Right atrium auricular region (tissue), 2 donors: ENCODE data around the gene PTPRK. TPM values are rescaled to one million over a fixed set of nuclear protein-coding genes. Genes with fewer than 3 reads are reported as not detected.

Source experiments
- DNase-seq: peaks from one replicate; pipeline ENCODE4 v3.0.0-alpha.2; 2019; ENCODE audit warnings: low spot score
- H3K27ac ChIP-seq, 2 donors: fragments of 200-600 bp; sonication (generic); 1 replicate in 1 of 2; 2 replicates in 1 of 2; pipeline ENCODE4 v1.5.1; 2016 to 2019
- H3K27me3 ChIP-seq, 2 donors: fragments of 200-600 bp; sonication (generic); one replicate each; pipeline versions ENCODE4 v1.5.1 to v1.6.0; 2017 to 2019
- H3K36me3 ChIP-seq: fragments of 200-600 bp; sonication (generic); one replicate; pipeline ENCODE4 v1.5.1; 2016
- H3K4me1 ChIP-seq, 2 donors: fragments of 200-600 bp; sonication (generic); one replicate each; pipeline versions ENCODE4 v1.5.1 to v1.6.0; 2017 to 2019
- H3K4me3 ChIP-seq, 2 donors: fragments of 200-600 bp; sonication (generic); 1 replicate in 1 of 2; 2 replicates in 1 of 2; pipeline ENCODE4 v1.5.1; 2017 to 2019; ENCODE audit warnings: mild to moderate bottlenecking in 1 of 2, moderate library complexity in 1 of 2
- H3K9me3 ChIP-seq, 2 donors: fragments of 200-600 bp; sonication (generic); one replicate each; pipeline ENCODE4 v1.5.1; 2019
- total RNA-seq, 2 donors: library from RNA; depleted of rRNA; stranded (reverse); fragments of >200 nt; gene quantifications; one replicate each; pipeline ENCODE4 v1.1.0, GENCODE V29; 2016
- TF ChIP-seq, protein P1 (sequence below), 2 donors: fragments of 200-600 bp; sonication (generic); IDR thresholded peaks; one replicate each; pipeline ENCODE4 v1.5.1; 2019; ENCODE audit warnings: antibody characterized with exemption in 2 of 2

The PTPRK gene
- total RNA-seq, 2 donors from 2014 or later, result 24.5 to 36.4 TPM

DNA sequence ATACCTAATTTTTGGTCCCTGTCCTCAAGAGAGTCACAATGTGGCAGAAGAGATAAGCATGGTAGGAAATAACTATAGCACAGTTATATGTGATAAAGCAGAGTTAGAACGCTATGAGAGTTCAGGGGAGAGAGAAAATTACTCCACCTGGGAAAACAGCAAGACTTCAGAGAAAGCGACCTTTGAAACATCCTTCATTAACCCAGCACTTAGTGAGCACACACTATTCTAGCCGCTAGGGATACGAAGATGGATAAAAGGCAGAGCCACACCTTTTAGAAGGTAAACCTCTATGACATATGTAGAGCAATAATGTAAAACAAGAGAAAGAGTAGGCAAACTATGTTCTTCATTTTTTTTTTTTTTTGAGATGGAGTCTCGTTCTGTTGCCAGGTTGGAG lies 264.3 kb downstream of the PTPRK start:
- TF ChIP-seq, protein P1, sequence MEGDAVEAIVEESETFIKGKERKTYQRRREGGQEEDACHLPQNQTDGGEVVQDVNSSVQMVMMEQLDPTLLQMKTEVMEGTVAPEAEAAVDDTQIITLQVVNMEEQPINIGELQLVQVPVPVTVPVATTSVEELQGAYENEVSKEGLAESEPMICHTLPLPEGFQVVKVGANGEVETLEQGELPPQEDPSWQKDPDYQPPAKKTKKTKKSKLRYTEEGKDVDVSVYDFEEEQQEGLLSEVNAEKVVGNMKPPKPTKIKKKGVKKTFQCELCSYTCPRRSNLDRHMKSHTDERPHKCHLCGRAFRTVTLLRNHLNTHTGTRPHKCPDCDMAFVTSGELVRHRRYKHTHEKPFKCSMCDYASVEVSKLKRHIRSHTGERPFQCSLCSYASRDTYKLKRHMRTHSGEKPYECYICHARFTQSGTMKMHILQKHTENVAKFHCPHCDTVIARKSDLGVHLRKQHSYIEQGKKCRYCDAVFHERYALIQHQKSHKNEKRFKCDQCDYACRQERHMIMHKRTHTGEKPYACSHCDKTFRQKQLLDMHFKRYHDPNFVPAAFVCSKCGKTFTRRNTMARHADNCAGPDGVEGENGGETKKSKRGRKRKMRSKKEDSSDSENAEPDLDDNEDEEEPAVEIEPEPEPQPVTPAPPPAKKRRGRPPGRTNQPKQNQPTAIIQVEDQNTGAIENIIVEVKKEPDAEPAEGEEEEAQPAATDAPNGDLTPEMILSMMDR (IDR thresholded peaks at IDR 0.05), result no peak
- Histone ChIP-seq H3K27ac (no peak overlapping the region), H3K4me3 (no peak overlapping the region), H3K4me1 (peaks cover 0 to 10% of the 10 kb centered on the region in 2 donors), H3K27me3 (no peaks in the 10 kb centered on the region), H3K36me3 (no peaks in the 10 kb centered on the region), H3K9me3 (no peaks in the 10 kb centered on the region)
- no peak for DNase-seq

DNA sequence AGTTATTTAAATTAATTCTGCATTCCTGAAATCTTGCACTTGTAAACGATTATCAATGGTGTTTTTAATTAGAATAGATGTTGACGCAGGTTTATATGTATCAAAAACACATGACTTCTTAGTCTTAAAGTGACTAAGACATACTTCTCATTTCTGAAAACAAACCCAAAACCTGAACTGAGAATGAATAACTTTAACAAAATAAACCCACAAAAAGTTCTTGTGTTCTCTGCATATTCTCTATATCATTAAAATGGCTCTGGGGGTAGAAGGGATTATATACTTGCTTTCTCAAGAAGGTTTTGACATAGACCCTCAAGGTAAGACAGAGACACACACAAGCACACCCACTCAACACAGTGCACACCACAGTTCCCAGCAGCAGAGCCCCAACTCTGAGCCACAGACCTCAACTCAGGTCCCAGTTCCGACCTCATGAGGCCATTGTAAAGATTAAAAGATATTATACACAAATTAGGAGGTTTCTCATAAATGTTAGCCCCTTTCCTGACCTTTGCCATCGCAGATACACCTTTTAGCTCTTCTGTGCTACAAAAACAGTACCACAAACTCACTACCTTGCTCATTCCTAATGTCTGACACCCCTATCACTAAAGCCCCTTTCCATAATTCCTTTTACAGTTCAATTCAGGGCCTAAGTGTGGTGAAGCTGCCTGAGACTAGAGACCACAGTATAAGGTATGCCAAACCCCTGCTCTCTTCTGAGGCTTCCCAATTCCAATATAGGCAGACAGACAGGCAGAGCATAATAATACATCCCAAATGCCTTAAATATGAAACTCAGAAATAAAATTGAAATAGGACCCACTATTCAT lies 267.8 kb downstream of the PTPRK start:
- Histone ChIP-seq H3K4me1 (no peaks in the 10 kb centered on the region), H3K4me3 (no peak overlapping the region), H3K27me3 (no peaks in the 10 kb centered on the region), H3K36me3 (no peaks in the 10 kb centered on the region), H3K9me3 (no peaks in the 10 kb centered on the region), H3K27ac (no peak overlapping the region)
- DNase-seq, result no peak
- TF ChIP-seq, protein P1 (IDR thresholded peaks at IDR 0.05), result no peak

DNA sequence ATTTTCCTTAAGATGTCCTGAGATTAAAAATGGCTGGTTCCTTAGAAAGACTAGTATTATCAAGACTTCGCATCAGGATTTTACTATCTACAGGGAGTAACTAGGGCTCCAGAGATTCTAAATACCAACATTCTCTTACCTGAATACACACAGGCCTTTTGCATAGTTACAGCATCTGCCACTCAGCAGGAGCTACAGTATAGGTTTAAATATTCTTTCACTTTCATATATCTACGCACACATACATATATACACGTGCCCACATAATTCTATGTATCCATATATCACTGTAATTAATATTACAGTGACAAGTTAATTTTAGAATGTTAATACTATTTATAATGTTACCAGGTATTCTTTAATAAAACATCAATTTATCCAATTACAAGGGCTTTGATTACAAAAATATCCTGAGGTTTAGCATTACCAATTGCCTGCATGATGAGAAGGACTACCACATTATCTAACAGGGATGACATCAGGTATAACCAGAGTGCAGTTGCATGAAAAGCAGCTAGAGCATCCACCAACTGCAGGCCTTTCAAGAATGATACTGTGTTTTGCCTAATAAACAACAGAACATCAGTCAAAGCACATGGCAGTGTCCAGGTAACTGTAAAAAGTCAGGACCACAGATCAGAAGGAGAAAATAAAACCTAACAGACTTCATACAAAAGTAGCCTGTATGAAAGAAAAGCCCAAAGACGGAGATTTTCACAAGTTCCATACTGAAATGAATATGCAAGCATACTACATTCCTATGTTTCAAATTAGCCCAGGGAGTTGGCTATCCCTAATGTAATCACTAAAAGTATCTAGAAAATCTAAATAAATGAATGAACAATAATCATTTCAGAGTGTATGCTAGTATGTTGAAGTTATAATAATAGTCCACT lies 268.7 kb downstream of the PTPRK start:
- Histone ChIP-seq H3K27me3 (no peaks in the 10 kb centered on the region), H3K36me3 (no peaks in the 10 kb centered on the region), H3K4me3 (no peak overlapping the region), H3K9me3 (no peaks in the 10 kb centered on the region), H3K4me1 (no peaks in the 10 kb centered on the region), H3K27ac (no peak overlapping the region)
- DNase-seq, result no peak
- TF ChIP-seq, protein P1 (IDR thresholded peaks at IDR 0.05), result no peak

DNA sequence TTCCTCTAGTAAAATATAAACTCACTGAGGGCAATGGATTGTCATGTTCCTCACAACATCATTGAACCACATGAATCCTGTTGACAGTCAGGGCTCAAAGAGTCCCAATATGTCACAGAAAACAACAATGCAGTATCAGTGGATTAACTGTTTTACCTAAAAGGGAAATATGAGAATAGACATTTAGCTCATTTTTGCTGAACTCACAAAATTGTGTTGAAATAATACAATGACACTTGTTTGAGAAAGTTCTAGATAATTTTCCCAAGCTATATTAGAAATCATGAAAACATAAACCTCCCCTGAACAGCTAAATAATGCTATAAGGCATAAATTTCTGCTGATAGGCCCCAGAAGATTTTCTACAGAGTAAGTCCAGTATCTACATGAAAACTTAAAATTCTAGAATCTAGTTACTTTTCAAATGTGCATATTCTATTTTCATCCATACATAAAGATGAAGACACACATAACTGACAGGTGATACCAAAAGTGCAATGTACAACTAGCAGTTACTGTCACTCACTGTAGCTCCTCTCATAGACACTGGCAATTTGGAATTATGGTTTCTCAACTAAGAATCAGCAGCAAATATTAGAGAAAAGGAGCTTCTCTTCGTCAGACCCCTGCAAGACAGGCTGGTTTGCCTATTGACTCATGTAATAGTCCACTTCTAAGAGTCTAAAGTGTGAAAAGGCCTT lies 269.9 kb downstream of the PTPRK start:
- Histone ChIP-seq H3K36me3 (no peaks in the 10 kb centered on the region), H3K4me3 (no peak overlapping the region), H3K27me3 (no peaks in the 10 kb centered on the region), H3K9me3 (no peaks in the 10 kb centered on the region), H3K27ac (no peak overlapping the region), H3K4me1 (no peaks in the 10 kb centered on the region)
- TF ChIP-seq, protein P1 (IDR thresholded peaks at IDR 0.05), result no peak
- no peak for DNase-seq

DNA sequence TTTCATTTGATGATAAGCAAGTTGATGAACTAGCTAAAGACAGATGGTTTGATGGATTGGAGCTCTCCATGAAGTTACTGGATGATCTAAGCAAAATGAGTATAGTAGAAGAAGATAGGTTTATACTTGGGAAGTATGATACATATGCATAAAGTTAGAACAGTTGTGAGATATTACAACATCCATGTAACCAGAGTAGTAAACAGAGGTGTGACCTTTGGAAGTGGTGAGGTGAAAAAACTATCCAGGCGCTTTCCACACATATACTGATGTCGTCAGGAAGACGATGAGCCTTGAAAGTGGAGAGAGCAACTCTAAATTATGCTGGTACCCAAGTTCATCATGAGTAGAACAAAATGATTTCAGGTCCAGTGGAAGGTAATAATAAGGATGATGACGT lies 271.0 kb downstream of the PTPRK start:
- DNase-seq, result no peak
- TF ChIP-seq, protein P1 (IDR thresholded peaks at IDR 0.05), result no peak

More for the DNA sequence above, 271.0 kb downstream of the PTPRK start:
- no peak overlapping the region for H3K4me3 ChIP-seq
- no peak overlapping the region for H3K27ac ChIP-seq
- no peaks in the 10 kb centered on the region for H3K4me1 ChIP-seq
- no peaks in the 10 kb centered on the region for H3K27me3 ChIP-seq
- no peaks in the 10 kb centered on the region for H3K36me3 ChIP-seq
- no peaks in the 10 kb centered on the region for H3K9me3 ChIP-seq
